ENCODE measurements around the gene LCAT. TPM values are rescaled to one million over a fixed set of nuclear protein-coding genes. Genes with fewer than 3 reads are reported as not detected.

LCAT gene
- total and polyA plus RNA-seq, 3 experiments from 2014 or later: 0.74 to 12.8 (median 12.7) TPM

GRCh38 chr16:67932462-67932840 lies 11.5 kb downstream of the LCAT start:
- H3K36me3 ChIP-seq (ENCODE audit: insufficient read depth, low read length): peaks cover 32% of the 10 kb centered on the region

GRCh38 chr16:67931712-67932461 lies 12.0 kb downstream of the LCAT start, which contains the start of gene CTRL:
CTRL (minus strand) TSS chr16:67931862; CDS start chr16:67931852, 10 bp downstream.
- CTCF ChIA-PET: interaction anchor here (1.0 to 3.3 kb wide), 4 partner anchors 10 to 411 kb away, joined by 3 to 17 read pairs (median 8); no protein-coding TSS in a partner anchor
- Histone ChIP-seq H3K9me3 (ENCODE audit: low read length) (no peaks in the 10 kb centered on the region), H3K36me3 (ENCODE audit: insufficient read depth, low read length) (peaks cover 32% of the 10 kb centered on the region)

More at GRCh38 chr16:67932462-67932840, 11.5 kb downstream of the LCAT start:
- no peak overlapping the region for H3K4me3 Mint-ChIP-seq
- no peak overlapping the region for H3K4me3 ChIP-seq (ENCODE audit: low read length)
- CTCF ChIA-PET: interaction anchor here (1.0 to 3.3 kb wide), 4 partner anchors 10 to 412 kb away, joined by 3 to 17 read pairs (median 8); no protein-coding TSS in a partner anchor
- H3K27me3 ChIP-seq (ENCODE audit: insufficient read depth, low read length, poor library complexity, severe bottlenecking): no peaks in the 10 kb centered on the region
- H3K4me1 ChIP-seq (ENCODE audit: insufficient read depth, low read length): peaks cover 23% of the 10 kb centered on the region
- no peaks in the 10 kb centered on the region for H3K9me3 ChIP-seq (ENCODE audit: low read length)
- H3K27ac Mint-ChIP-seq: peak overlapping the region in 2 of 8 donors; percentile 60 to 80
- H3K27ac ChIP-seq (ENCODE audit: low read depth, low read length): no peak overlapping the region
- POLR2A ChIA-PET: no interaction called here
- no peak for DNase-seq
- peaks cover 0 to 3% of the 10 kb centered on the region in 2 donors for H3K27me3 Mint-ChIP-seq
- H3K36me3 Mint-ChIP-seq: peaks cover 0 to 75% (median 4%) of the 10 kb centered on the region in 3 donors
- no peaks in the 10 kb centered on the region for H3K9me3 Mint-ChIP-seq
- H3K4me1 Mint-ChIP-seq: peaks cover 24 to 46% (median 27%) of the 10 kb centered on the region in 3 donors

GRCh38 chr16:67930678-67931211 lies 13.2 kb downstream of the LCAT start:
- H3K27me3 ChIP-seq (ENCODE audit: insufficient read depth, low read length, poor library complexity, severe bottlenecking): no peaks in the 10 kb centered on the region
- CTCF ChIA-PET: interaction anchor here (2.9 to 3.3 kb wide), 2 partner anchors 48 to 114 kb away, joined by 13 to 17 read pairs; no protein-coding TSS in a partner anchor
- no peak overlapping the region for H3K4me3 ChIP-seq (ENCODE audit: low read length)
- peaks cover 32% of the 10 kb centered on the region for H3K36me3 ChIP-seq (ENCODE audit: insufficient read depth, low read length)
- H3K4me3 Mint-ChIP-seq: no peak overlapping the region
- peaks cover 0 to 1% of the 10 kb centered on the region in 2 donors for H3K27me3 Mint-ChIP-seq
- no peaks in the 10 kb centered on the region for H3K9me3 Mint-ChIP-seq
- peaks cover 16% of the 10 kb centered on the region for H3K4me1 ChIP-seq (ENCODE audit: insufficient read depth, low read length)
- H3K36me3 Mint-ChIP-seq: peaks cover 0 to 73% (median 4%) of the 10 kb centered on the region in 3 donors
- peaks cover 16 to 40% (median 17%) of the 10 kb centered on the region in 3 donors for H3K4me1 Mint-ChIP-seq
- POLR2A ChIA-PET: no interaction called here
- peak overlapping the region in 1 of 8 donors; percentile 19 for H3K27ac Mint-ChIP-seq
- no peak for DNase-seq
- H3K27ac ChIP-seq (ENCODE audit: low read depth, low read length): no peak overlapping the region
- H3K9me3 ChIP-seq (ENCODE audit: low read length): no peaks in the 10 kb centered on the region

More at GRCh38 chr16:67931712-67932461, 12.0 kb downstream of the LCAT start, which contains the start of gene CTRL:
- DNase-seq: no peak
- Mint-ChIP-seq H3K4me3 (no peak within 1 kb of the TSS), H3K9me3 (no peaks in the 10 kb centered on the region), H3K27ac (peak within 1 kb of the TSS in 5 of 8 donors; percentile 3 to 80 (median 43)), H3K4me1 (peaks cover 18 to 40% (median 21%) of the 10 kb centered on the region in 3 donors), H3K27me3 (peaks cover 0 to 2% of the 10 kb centered on the region in 2 donors), H3K36me3 (peaks cover 0 to 78% (median 4%) of the 10 kb centered on the region in 3 donors)
- POLR2A ChIA-PET: no interaction called here
- no peak within 1 kb of the TSS for H3K27ac ChIP-seq (ENCODE audit: low read depth, low read length)
- no peaks in the 10 kb centered on the region for H3K27me3 ChIP-seq (ENCODE audit: insufficient read depth, low read length, poor library complexity, severe bottlenecking)
- H3K4me3 ChIP-seq (ENCODE audit: low read length): no peak within 1 kb of the TSS
- H3K4me1 ChIP-seq (ENCODE audit: insufficient read depth, low read length): peaks cover 18% of the 10 kb centered on the region

- H3K36me3 ChIP-seq (ENCODE audit: insufficient read depth, low read length): peaks cover 30% of the 10 kb centered on the region
- Mint-ChIP-seq H3K36me3 (peaks cover 0 to 68% (median 2%) of the 10 kb centered on the region in 3 donors), H3K27me3 (no peaks in the 10 kb centered on the region), H3K27ac (peak overlapping the region in 1 of 8 donors; percentile 60), H3K4me3 (no peak overlapping the region), H3K9me3 (no peaks in the 10 kb centered on the region), H3K4me1 (peaks cover 12 to 35% (median 12%) of the 10 kb centered on the region in 3 donors)
- H3K27me3 ChIP-seq (ENCODE audit: insufficient read depth, low read length, poor library complexity, severe bottlenecking): no peaks in the 10 kb centered on the region
- CTCF ChIA-PET: interaction anchor here (2.0 to 3.3 kb wide), 6 partner anchors 11 to 409 kb away, joined by 13 to 21 read pairs (median 16); partner anchors contain the start of genes LCAT and NRN1L
- peaks cover 13% of the 10 kb centered on the region for H3K4me1 ChIP-seq (ENCODE audit: insufficient read depth, low read length)
- H3K27ac ChIP-seq (ENCODE audit: low read depth, low read length): no peak overlapping the region
- H3K4me3 ChIP-seq (ENCODE audit: low read length): no peak overlapping the region
- POLR2A ChIA-PET: no interaction called here
- no peaks in the 10 kb centered on the region for H3K9me3 ChIP-seq (ENCODE audit: low read length)
- no peak for DNase-seq
Observed at GRCh38 chr16:67930191-67930590, 13.7 kb downstream of the LCAT start.

GRCh38 chr16:67928561-67929364 lies 15.2 kb downstream of the LCAT start:
- Mint-ChIP-seq H3K27ac (peak overlapping the region in 4 of 8 donors; percentile 7 to 79 (median 62)), H3K36me3 (peaks cover 0 to 59% (median 1%) of the 10 kb centered on the region in 3 donors), H3K9me3 (no peaks in the 10 kb centered on the region), H3K4me1 (peaks cover 0 to 21% (median 4%) of the 10 kb centered on the region in 3 donors), H3K4me3 (no peak overlapping the region), H3K27me3 (no peaks in the 10 kb centered on the region)
- Histone ChIP-seq H3K4me3 (ENCODE audit: low read length) (no peak overlapping the region), H3K4me1 (ENCODE audit: insufficient read depth, low read length) (no peaks in the 10 kb centered on the region), H3K36me3 (ENCODE audit: insufficient read depth, low read length) (peaks cover 16% of the 10 kb centered on the region), H3K27me3 (ENCODE audit: insufficient read depth, low read length, poor library complexity, severe bottlenecking) (no peaks in the 10 kb centered on the region), H3K27ac (ENCODE audit: low read depth, low read length) (no peak overlapping the region), H3K9me3 (ENCODE audit: low read length) (no peaks in the 10 kb centered on the region)
- CTCF ChIA-PET: interaction anchor here (1.0 to 3.3 kb wide), 8 partner anchors 9 to 408 kb away, joined by 3 to 21 read pairs (median 10); partner anchors contain the start of genes LCAT and NRN1L
- peak; percentile 59 to 81 (median 60) for DNase-seq
- POLR2A ChIA-PET: no interaction called here

- no peaks in the 10 kb centered on the region for H3K9me3 Mint-ChIP-seq
- H3K4me1 Mint-ChIP-seq: peaks cover 0 to 19% (median 2%) of the 10 kb centered on the region in 3 donors
- Histone ChIP-seq H3K27ac (ENCODE audit: low read depth, low read length) (no peak overlapping the region), H3K9me3 (ENCODE audit: low read length) (no peaks in the 10 kb centered on the region), H3K4me1 (ENCODE audit: insufficient read depth, low read length) (no peaks in the 10 kb centered on the region), H3K27me3 (ENCODE audit: insufficient read depth, low read length, poor library complexity, severe bottlenecking) (no peaks in the 10 kb centered on the region), H3K4me3 (ENCODE audit: low read length) (no peak overlapping the region), H3K36me3 (ENCODE audit: insufficient read depth, low read length) (peaks cover 13% of the 10 kb centered on the region)
- ChIA-PET CTCF (interaction anchor here (1.2 to 3.3 kb wide), 7 partner anchors 13 to 407 kb away, joined by 3 to 21 read pairs (median 13); partner anchors contain the start of genes LCAT and NRN1L), POLR2A (no interaction called here)
- no peaks in the 10 kb centered on the region for H3K27me3 Mint-ChIP-seq
- peaks cover 0 to 59% (median 1%) of the 10 kb centered on the region in 3 donors for H3K36me3 Mint-ChIP-seq
- peak overlapping the region in 4 of 8 donors; percentile 51 to 79 (median 66) for H3K27ac Mint-ChIP-seq
- no peak for DNase-seq
- no peak overlapping the region for H3K4me3 Mint-ChIP-seq
Observed at GRCh38 chr16:67928147-67928546, 15.8 kb downstream of the LCAT start.

- DNase-seq: no peak
- peaks cover 0 to 62% (median 0%) of the 10 kb centered on the region in 3 donors for H3K36me3 Mint-ChIP-seq
- POLR2A ChIA-PET: no interaction called here
- H3K4me3 ChIP-seq (ENCODE audit: low read length): no peak overlapping the region
- no peaks in the 10 kb centered on the region for H3K9me3 ChIP-seq (ENCODE audit: low read length)
- peak overlapping the region in 1 of 8 donors; percentile 68 for H3K27ac Mint-ChIP-seq
- H3K27ac ChIP-seq (ENCODE audit: low read depth, low read length): no peak overlapping the region
- H3K27me3 Mint-ChIP-seq: no peaks in the 10 kb centered on the region
- no peaks in the 10 kb centered on the region for H3K4me1 ChIP-seq (ENCODE audit: insufficient read depth, low read length)
- no peaks in the 10 kb centered on the region for H3K27me3 ChIP-seq (ENCODE audit: insufficient read depth, low read length, poor library complexity, severe bottlenecking)
- CTCF ChIA-PET: interaction anchor here (1.3 to 3.3 kb wide), 3 partner anchors 14 to 406 kb away, joined by 3 to 21 read pairs (median 16); partner anchors contain the start of gene LCAT
- peaks cover 0 to 17% (median 2%) of the 10 kb centered on the region in 3 donors for H3K4me1 Mint-ChIP-seq
- H3K9me3 Mint-ChIP-seq: no peaks in the 10 kb centered on the region
- peaks cover 13% of the 10 kb centered on the region for H3K36me3 ChIP-seq (ENCODE audit: insufficient read depth, low read length)
- no peak overlapping the region for H3K4me3 Mint-ChIP-seq
Observed at GRCh38 chr16:67927131-67927941, 16.6 kb downstream of the LCAT start.

Measured in CD8-positive, alpha-beta memory T cell (primary cell).